Naive thymus-derived CD8-positive, alpha-beta T cell (primary cell): ENCODE results near the gene ARFIP1. TPM values are rescaled to one million over a fixed set of nuclear protein-coding genes. Genes with fewer than 3 reads are reported as not detected.
A peak's percentile ranks its signal among the peaks of the same experiment; 100 is the strongest.
"Not testable (repeated sequence)": the region's sequence is repeated elsewhere in the genome, so short reads cannot be mapped to it uniquely, and the experiment has no call there.

Experiments used
- ATAC-seq, 2 donors: fragments of 150-1000 bp; cut with Tn5 transposase in 1 of 2; sonication (Bioruptor Pico), chemical (Tn5 transposase) in 1 of 2; 1 replicate in 1 of 2; 2 replicates in 1 of 2; pipeline ENCODE4 v1.10.0; 2021; ENCODE audit warnings: mild to moderate bottlenecking in 2 of 2, moderate library complexity in 2 of 2
- POLR2A ChIA-PET: fragments of 350-600 bp; sonication (Branson Sonifier 250); formaldehyde crosslinking; loops from one replicate; lab custom pipeline; 2021; ENCODE audit warnings: antibody characterized with exemption; lab: Charles Lee
- DNase-seq, 10 donors: peaks; one replicate each; pipeline versions ENCODE4 v3.0.0 to v3.0.0-alpha.2; 2020 to 2022
- H3K27ac Mint-ChIP-seq, 10 donors: one replicate each; pipeline ENCODE4 v1.8.0; 2020 to 2022; ENCODE audit warnings: mild to moderate bottlenecking in 10 of 10, mixed read lengths in 10 of 10, moderate library complexity in 4 of 10, inconsistent platforms in 1 of 10
- H3K27me3 Mint-ChIP-seq, 5 donors: one replicate each; pipeline ENCODE4 v1.8.0; 2021 to 2022; ENCODE audit warnings: mixed read lengths in 5 of 5
- H3K36me3 Mint-ChIP-seq, 3 donors: one replicate each; pipeline ENCODE4 v1.8.0; 2020 to 2022; ENCODE audit warnings: mixed read lengths in 3 of 3, mild to moderate bottlenecking in 2 of 3, inconsistent platforms in 1 of 3
- H3K4me1 Mint-ChIP-seq, 4 donors: one replicate each; pipeline ENCODE4 v1.8.0; 2021 to 2022; ENCODE audit warnings: mixed read lengths in 4 of 4
- H3K4me3 Mint-ChIP-seq, 10 donors: one replicate each; pipeline ENCODE4 v1.8.0; 2020 to 2022; ENCODE audit warnings: mild to moderate bottlenecking in 10 of 10, mixed read lengths in 10 of 10, moderate library complexity in 6 of 10, inconsistent platforms in 1 of 10
- H3K9me3 Mint-ChIP-seq, 9 donors: one replicate each; pipeline ENCODE4 v1.8.0; 2020 to 2022; ENCODE audit warnings: mixed read lengths in 9 of 9, mild to moderate bottlenecking in 3 of 9, inconsistent platforms in 1 of 9, moderate library complexity in 1 of 9
- polyA plus RNA-seq, 3 donors: library from polyadenylated mRNA; unstranded; fragments of 300-500 nt; fragmentation: Illumina TruSeq; gene quantifications; one replicate each; pipeline ENCODE4 v1.2.3, GENCODE V29; 2021
- total RNA-seq, 8 experiments: library from RNA in 2 of 8; stranded (reverse) in 2 of 8; gene quantifications; one replicate each; pipeline ENCODE4 v1.2.3 and lab custom pipeline; 2021 to 2026

Gene ARFIP1
- total and polyA plus RNA-seq, 5 experiments from 2014 or later: 11.3 to 21.3 (median 14.5) TPM

GRCh38 chr4:152885185-152885584, 105.4 kb downstream of the ARFIP1 start:
- DNase-seq (no peak), ATAC-seq (no peak)
- POLR2A ChIA-PET: no interaction called here
- H3K36me3 Mint-ChIP-seq: peaks cover 0 to 46% (median 36%) of the 10 kb centered on the region in 3 donors
- no peak overlapping the region for H3K4me3 Mint-ChIP-seq
- H3K4me1 Mint-ChIP-seq: no peaks in the 10 kb centered on the region
- no peaks in the 10 kb centered on the region for H3K9me3 Mint-ChIP-seq
- H3K27me3 Mint-ChIP-seq: no peaks in the 10 kb centered on the region
- H3K27ac Mint-ChIP-seq: no peak overlapping the region

- no peaks in the 10 kb centered on the region for H3K9me3 Mint-ChIP-seq
- H3K27me3 Mint-ChIP-seq: no peaks in the 10 kb centered on the region
- H3K4me3 Mint-ChIP-seq: no peak overlapping the region
- H3K36me3 Mint-ChIP-seq: peaks cover 0 to 52% (median 42%) of the 10 kb centered on the region in 3 donors
- H3K4me1 Mint-ChIP-seq: peaks cover 0 to 2% (median 0%) of the 10 kb centered on the region in 4 donors
- DNase-seq: no peak
- ATAC-seq: no peak
- POLR2A ChIA-PET: no interaction called here
- no peak overlapping the region for H3K27ac Mint-ChIP-seq
Observed at GRCh38 chr4:152886201-152886600, 106.4 kb downstream of the ARFIP1 start.

GRCh38 chr4:152887981-152888380, 108.2 kb downstream of the ARFIP1 start:
- POLR2A ChIA-PET: no interaction called here
- Mint-ChIP-seq H3K4me1 (peaks cover 0 to 6% (median 0%) of the 10 kb centered on the region in 4 donors), H3K36me3 (peaks cover 3 to 64% (median 51%) of the 10 kb centered on the region in 3 donors), H3K27me3 (no peaks in the 10 kb centered on the region), H3K27ac (no peak overlapping the region), H3K4me3 (no peak overlapping the region), H3K9me3 (no peaks in the 10 kb centered on the region)
- ATAC-seq (no peak), DNase-seq (no peak)

GRCh38 chr4:152892974-152893373, 113.2 kb downstream of the ARFIP1 start:
- H3K27me3 Mint-ChIP-seq: no peaks in the 10 kb centered on the region
- POLR2A ChIA-PET: no interaction called here
- H3K4me1 Mint-ChIP-seq: peaks cover 0 to 8% (median 3%) of the 10 kb centered on the region in 4 donors
- no peaks in the 10 kb centered on the region for H3K9me3 Mint-ChIP-seq
- no peak for ATAC-seq
- DNase-seq: no peak
- H3K4me3 Mint-ChIP-seq: no peak overlapping the region
- H3K27ac Mint-ChIP-seq: no peak overlapping the region
- H3K36me3 Mint-ChIP-seq: peaks cover 4 to 50% (median 42%) of the 10 kb centered on the region in 3 donors

- Mint-ChIP-seq H3K4me3 (no peak overlapping the region), H3K9me3 (no peaks in the 10 kb centered on the region), H3K27me3 (no peaks in the 10 kb centered on the region), H3K27ac (peak overlapping the region in 2 of 10 donors; percentile 34 to 68), H3K4me1 (peaks cover 0 to 8% (median 3%) of the 10 kb centered on the region in 4 donors), H3K36me3 (peaks cover 4 to 49% (median 35%) of the 10 kb centered on the region in 3 donors)
- no peak for ATAC-seq
- DNase-seq: no peak
- POLR2A ChIA-PET: no interaction called here
Observed at GRCh38 chr4:152894673-152895072, 114.9 kb downstream of the ARFIP1 start.

- H3K36me3 Mint-ChIP-seq: peaks cover 4 to 33% (median 18%) of the 10 kb centered on the region in 3 donors
- no peaks in the 10 kb centered on the region for H3K9me3 Mint-ChIP-seq
- no peak for ATAC-seq
Observed at GRCh38 chr4:152896811-152897210, 117.1 kb downstream of the ARFIP1 start.

GRCh38 chr4:152898133-152898532, 118.4 kb downstream of the ARFIP1 start:
- peaks cover under 1 to 19% (median 8%) of the 10 kb centered on the region in 3 donors for H3K36me3 Mint-ChIP-seq
- H3K4me3 Mint-ChIP-seq, ATAC-seq, H3K9me3 Mint-ChIP-seq, H3K27me3 Mint-ChIP-seq, DNase-seq, H3K4me1 Mint-ChIP-seq, POLR2A ChIA-PET, H3K27ac Mint-ChIP-seq: not testable (repeated sequence)

More at GRCh38 chr4:152896811-152897210, 117.1 kb downstream of the ARFIP1 start:
- no peak for DNase-seq
- POLR2A ChIA-PET: no interaction called here
- Mint-ChIP-seq H3K4me1 (peaks cover 0 to 6% (median 3%) of the 10 kb centered on the region in 4 donors), H3K4me3 (no peak overlapping the region), H3K27me3 (no peaks in the 10 kb centered on the region), H3K27ac (no peak overlapping the region)

GRCh38 chr4:152898606-152899005, 118.9 kb downstream of the ARFIP1 start:
- peaks cover 0 to 17% (median 5%) of the 10 kb centered on the region in 3 donors for H3K36me3 Mint-ChIP-seq
- H3K27ac Mint-ChIP-seq: no peak overlapping the region
- no peak for DNase-seq
- H3K9me3 Mint-ChIP-seq: no peaks in the 10 kb centered on the region
- POLR2A ChIA-PET: no interaction called here
- H3K27me3 Mint-ChIP-seq: no peaks in the 10 kb centered on the region
- no peak for ATAC-seq
- H3K4me3 Mint-ChIP-seq: no peak overlapping the region
- peaks cover 0 to 6% (median under 1%) of the 10 kb centered on the region in 4 donors for H3K4me1 Mint-ChIP-seq

- peaks cover 0 to 3% (median 0%) of the 10 kb centered on the region in 9 donors for H3K9me3 Mint-ChIP-seq
- DNase-seq: no peak
- no peaks in the 10 kb centered on the region for H3K27me3 Mint-ChIP-seq
- ATAC-seq: no peak
- H3K4me1 Mint-ChIP-seq: peaks cover 0 to 6% (median 2%) of the 10 kb centered on the region in 4 donors
- POLR2A ChIA-PET: no interaction called here
- H3K36me3 Mint-ChIP-seq: peaks cover 9 to 25% (median 15%) of the 10 kb centered on the region in 3 donors
- H3K4me3 Mint-ChIP-seq: no peak overlapping the region
- no peak overlapping the region for H3K27ac Mint-ChIP-seq
Observed at GRCh38 chr4:152900395-152900794, 120.6 kb downstream of the ARFIP1 start.

GRCh38 chr4:152901205-152901604, 121.5 kb downstream of the ARFIP1 start:
- POLR2A ChIA-PET: no interaction called here
- peaks cover 11 to 27% (median 19%) of the 10 kb centered on the region in 3 donors for H3K36me3 Mint-ChIP-seq
- ATAC-seq: no peak
- peaks cover 0 to 3% (median 0%) of the 10 kb centered on the region in 9 donors for H3K9me3 Mint-ChIP-seq
- no peak overlapping the region for H3K4me3 Mint-ChIP-seq
- no peak for DNase-seq
- peaks cover 0 to 2% (median 0%) of the 10 kb centered on the region in 4 donors for H3K4me1 Mint-ChIP-seq
- H3K27ac Mint-ChIP-seq: peak overlapping the region in 1 of 10 donors; percentile 24
- no peaks in the 10 kb centered on the region for H3K27me3 Mint-ChIP-seq

GRCh38 chr4:152903658-152904057, 123.9 kb downstream of the ARFIP1 start:
- Mint-ChIP-seq H3K9me3 (peaks cover 0 to 3% (median 0%) of the 10 kb centered on the region in 9 donors), H3K27me3 (no peaks in the 10 kb centered on the region), H3K27ac (no peak overlapping the region), H3K36me3 (peaks cover 17 to 34% (median 19%) of the 10 kb centered on the region in 3 donors), H3K4me3 (no peak overlapping the region), H3K4me1 (peaks cover 0 to 2% (median 0%) of the 10 kb centered on the region in 4 donors)
- no peak for DNase-seq
- ATAC-seq: no peak
- POLR2A ChIA-PET: no interaction called here

GRCh38 chr4:152909901-152910300, 130.1 kb downstream of the ARFIP1 start:
- no peak for DNase-seq
- POLR2A ChIA-PET: no interaction called here
- H3K4me1 Mint-ChIP-seq: no peaks in the 10 kb centered on the region
- H3K27ac Mint-ChIP-seq: no peak overlapping the region
- no peaks in the 10 kb centered on the region for H3K27me3 Mint-ChIP-seq
- peaks cover 18 to 43% (median 21%) of the 10 kb centered on the region in 3 donors for H3K36me3 Mint-ChIP-seq
- no peaks in the 10 kb centered on the region for H3K9me3 Mint-ChIP-seq
- no peak for ATAC-seq
- no peak overlapping the region for H3K4me3 Mint-ChIP-seq

- DNase-seq: no peak
- H3K27ac Mint-ChIP-seq: no peak overlapping the region
- no peaks in the 10 kb centered on the region for H3K27me3 Mint-ChIP-seq
- H3K4me1 Mint-ChIP-seq: no peaks in the 10 kb centered on the region
- no peak for ATAC-seq
- POLR2A ChIA-PET: no interaction called here
- peaks cover 16 to 42% (median 20%) of the 10 kb centered on the region in 3 donors for H3K36me3 Mint-ChIP-seq
- H3K4me3 Mint-ChIP-seq: no peak overlapping the region
- H3K9me3 Mint-ChIP-seq: no peaks in the 10 kb centered on the region
Observed at GRCh38 chr4:152910521-152910920, 130.8 kb downstream of the ARFIP1 start.
